Measurements from ENCODE around the gene ROBO1. TPM values are rescaled to one million over a fixed set of nuclear protein-coding genes. Genes with fewer than 3 reads are reported as not detected.

ROBO1 gene
- total and polyA plus RNA-seq, 2 donors (not counting 3 experiments of a cell fraction or from before 2014, with no cell fraction given): 5.9 to 14.2 TPM

DNA sequence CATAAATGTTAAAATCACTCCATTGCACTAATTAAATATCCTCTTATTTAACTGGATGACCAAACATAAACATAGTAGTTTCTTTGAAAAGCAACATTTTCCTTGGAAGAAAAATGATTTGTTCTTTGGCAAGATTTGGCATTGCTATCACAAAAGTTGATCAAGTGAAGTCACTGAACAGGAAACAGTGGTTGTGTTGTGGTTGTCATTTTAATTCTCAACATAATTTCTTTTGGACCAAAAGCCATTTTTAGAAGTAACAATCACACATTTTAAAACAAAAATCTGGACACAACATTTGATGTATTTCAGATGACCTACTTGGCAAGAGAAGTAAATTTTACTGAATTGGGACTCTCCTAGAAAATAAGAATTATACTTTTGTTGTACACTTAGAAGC, 872.3 kb downstream of the ROBO1 start:
- Histone ChIP-seq H3K79me2 (ENCODE audit: control insufficient read depth, insufficient read depth, low read length) (no peaks in the 10 kb centered on the region), H3K9ac (replicated peaks; ENCODE audit: extremely low read depth, insufficient read depth, low read length) (no peak overlapping the region), H3K27ac (ENCODE audit: insufficient read depth, low read depth, low read length) (no peak overlapping the region), H3K27me3 (ENCODE audit: control insufficient read depth in 2 of 2, insufficient read depth in 2 of 2, low read length in 2 of 2) (no peaks in the 10 kb centered on the region), H3K4me1 (ENCODE audit: control insufficient read depth, extremely low read depth, insufficient read depth, low read length) (no peaks in the 10 kb centered on the region), H2AFZ (ENCODE audit: low read depth, low read length) (no peak overlapping the region), H3K4me2 (ENCODE audit: insufficient read depth, low read length) (no peak overlapping the region), H3K4me3 (replicated peaks in 1 of 3; ENCODE audit: insufficient read depth in 1 of 3, low read depth in 1 of 3, low read length in 3 of 3) (no peak overlapping the region), H3K9me3 (replicated peaks; ENCODE audit: control insufficient read depth, insufficient read depth, low read length) (no peaks in the 10 kb centered on the region), H4K20me1 (replicated peaks; ENCODE audit: control insufficient read depth, extremely low read depth, insufficient read depth, low read length) (no peaks in the 10 kb centered on the region), H3K9me1 (replicated peaks; ENCODE audit: control insufficient read depth, extremely low read depth, insufficient read depth, low read length) (no peaks in the 10 kb centered on the region), H3K36me3 (ENCODE audit: control insufficient read depth in 2 of 2, extremely low read depth in 1 of 2, insufficient read depth in 2 of 2, low read length in 2 of 2) (no peaks in the 10 kb centered on the region)
- ChIA-PET CTCF (no interaction called here), POLR2A (no interaction called here)
- dilution Hi-C loops (cut with MboI; ENCODE audit: extremely low pct_ligation_motif_present, low sequenced_read_pairs): no loop called here
- no peak for FAIRE-seq
- no peak for DNase-seq (ENCODE audit: low read depth, low spot score)
- no peak for TF ChIP-seq FOS (IDR thresholded peaks at IDR 0.05; ENCODE audit: borderline replicate concordance, insufficient read depth, low read length)
- TF ChIP-seq, protein P1, sequence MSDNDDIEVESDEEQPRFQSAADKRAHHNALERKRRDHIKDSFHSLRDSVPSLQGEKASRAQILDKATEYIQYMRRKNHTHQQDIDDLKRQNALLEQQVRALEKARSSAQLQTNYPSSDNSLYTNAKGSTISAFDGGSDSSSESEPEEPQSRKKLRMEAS (IDR thresholded peaks at IDR 0.05; ENCODE audit: insufficient read depth, insufficient read length): no peak
- no peak for TF ChIP-seq POLR2A (IDR thresholded peaks at IDR 0.05; ENCODE audit: low read depth, low read length)
- TF ChIP-seq POLR2AphosphoS5 (IDR thresholded peaks at IDR 0.05; ENCODE audit: insufficient read depth, low read depth, low read length): no peak
- intact Hi-C loops (cut with micrococcal nuclease): no loop called here
- no TSS peak for BruUV-seq (replicated peaks)

DNA sequence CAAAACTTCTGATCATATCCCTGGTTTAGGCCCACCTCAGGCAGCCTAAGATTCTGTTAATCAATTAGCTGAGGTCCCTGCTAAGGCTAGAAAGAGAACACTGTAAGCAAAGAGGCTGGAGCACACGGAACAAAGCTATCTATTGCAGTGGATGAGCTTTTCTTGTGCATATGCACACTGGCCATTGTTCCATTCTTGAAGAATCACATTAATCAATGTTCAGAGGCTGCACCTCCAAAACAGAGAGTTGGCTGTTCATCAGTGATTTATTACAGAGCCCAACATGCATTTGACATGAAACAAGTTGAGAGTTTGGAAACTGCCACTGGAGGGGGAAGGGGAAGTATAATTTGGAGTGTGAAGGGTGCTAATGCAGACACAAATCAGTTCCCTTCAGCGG, 873.0 kb downstream of the ROBO1 start:
- ChIA-PET POLR2A (no interaction called here), CTCF (interaction anchor here (0.6 kb wide), 1 partner anchor 27 kb away, joined by 3 read pairs; no protein-coding TSS in a partner anchor)
- no peak overlapping the region for H2AFZ ChIP-seq (ENCODE audit: low read depth, low read length)
- no peaks in the 10 kb centered on the region for H3K9me1 ChIP-seq (replicated peaks; ENCODE audit: control insufficient read depth, extremely low read depth, insufficient read depth, low read length)
- H3K9me3 ChIP-seq (replicated peaks; ENCODE audit: control insufficient read depth, insufficient read depth, low read length): no peaks in the 10 kb centered on the region
- dilution Hi-C loops (cut with MboI; ENCODE audit: extremely low pct_ligation_motif_present, low sequenced_read_pairs) (no loop called here), intact Hi-C loops (cut with micrococcal nuclease) (no loop called here)
- H3K4me1 ChIP-seq (ENCODE audit: control insufficient read depth, extremely low read depth, insufficient read depth, low read length): no peaks in the 10 kb centered on the region
- no peaks in the 10 kb centered on the region for H3K36me3 ChIP-seq (ENCODE audit: control insufficient read depth in 2 of 2, extremely low read depth in 1 of 2, insufficient read depth in 2 of 2, low read length in 2 of 2)
- H3K27me3 ChIP-seq (ENCODE audit: control insufficient read depth in 2 of 2, insufficient read depth in 2 of 2, low read length in 2 of 2): no peaks in the 10 kb centered on the region
- TF ChIP-seq, protein P1 (IDR thresholded peaks at IDR 0.05; ENCODE audit: insufficient read depth, insufficient read length): no peak
- TF ChIP-seq POLR2A (IDR thresholded peaks at IDR 0.05; ENCODE audit: low read depth, low read length): no peak
- TF ChIP-seq JUN (IDR thresholded peaks at IDR 0.05; ENCODE audit: borderline replicate concordance, insufficient read depth, insufficient read length, low read depth): no peak
- no peak for TF ChIP-seq POLR2AphosphoS5 (IDR thresholded peaks at IDR 0.05; ENCODE audit: insufficient read depth, low read depth, low read length)
- no peak for TF ChIP-seq EZH2 (IDR thresholded peaks at IDR 0.05; ENCODE audit: borderline replicate concordance, low read depth, low read length, severe bottlenecking)
- TF ChIP-seq, protein P2, sequence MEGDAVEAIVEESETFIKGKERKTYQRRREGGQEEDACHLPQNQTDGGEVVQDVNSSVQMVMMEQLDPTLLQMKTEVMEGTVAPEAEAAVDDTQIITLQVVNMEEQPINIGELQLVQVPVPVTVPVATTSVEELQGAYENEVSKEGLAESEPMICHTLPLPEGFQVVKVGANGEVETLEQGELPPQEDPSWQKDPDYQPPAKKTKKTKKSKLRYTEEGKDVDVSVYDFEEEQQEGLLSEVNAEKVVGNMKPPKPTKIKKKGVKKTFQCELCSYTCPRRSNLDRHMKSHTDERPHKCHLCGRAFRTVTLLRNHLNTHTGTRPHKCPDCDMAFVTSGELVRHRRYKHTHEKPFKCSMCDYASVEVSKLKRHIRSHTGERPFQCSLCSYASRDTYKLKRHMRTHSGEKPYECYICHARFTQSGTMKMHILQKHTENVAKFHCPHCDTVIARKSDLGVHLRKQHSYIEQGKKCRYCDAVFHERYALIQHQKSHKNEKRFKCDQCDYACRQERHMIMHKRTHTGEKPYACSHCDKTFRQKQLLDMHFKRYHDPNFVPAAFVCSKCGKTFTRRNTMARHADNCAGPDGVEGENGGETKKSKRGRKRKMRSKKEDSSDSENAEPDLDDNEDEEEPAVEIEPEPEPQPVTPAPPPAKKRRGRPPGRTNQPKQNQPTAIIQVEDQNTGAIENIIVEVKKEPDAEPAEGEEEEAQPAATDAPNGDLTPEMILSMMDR (IDR thresholded peaks at IDR 0.05; ENCODE audit: extremely low read depth in 1 of 2, insufficient read depth in 1 of 2, low read depth in 1 of 2, low read length in 2 of 2): no peak
- no peak for TF ChIP-seq FOS (IDR thresholded peaks at IDR 0.05; ENCODE audit: borderline replicate concordance, insufficient read depth, low read length)
- no peak for TF ChIP-seq GATA2 (IDR thresholded peaks at IDR 0.05; ENCODE audit: insufficient read depth, insufficient read length, low read depth, low read length)
- no peak for TF ChIP-seq MYC (IDR thresholded peaks at IDR 0.05; ENCODE audit: low read depth, low read length)
- BruUV-seq (replicated peaks): no TSS peak
- H3K4me2 ChIP-seq (ENCODE audit: insufficient read depth, low read length): no peak overlapping the region
- FAIRE-seq (no peak), DNase-seq (ENCODE audit: low read depth, low spot score) (no peak)
- no peaks in the 10 kb centered on the region for H3K79me2 ChIP-seq (ENCODE audit: control insufficient read depth, insufficient read depth, low read length)
- H3K27ac ChIP-seq (ENCODE audit: insufficient read depth, low read depth, low read length): no peak overlapping the region
- no peak overlapping the region for H3K4me3 ChIP-seq (replicated peaks in 1 of 3; ENCODE audit: insufficient read depth in 1 of 3, low read depth in 1 of 3, low read length in 3 of 3)
- no peak overlapping the region for H3K9ac ChIP-seq (replicated peaks; ENCODE audit: extremely low read depth, insufficient read depth, low read length)
- no peaks in the 10 kb centered on the region for H4K20me1 ChIP-seq (replicated peaks; ENCODE audit: control insufficient read depth, extremely low read depth, insufficient read depth, low read length)

Data from endothelial cell of umbilical vein (primary cell).